ENCODE results near the gene CRIM1. TPM values are rescaled to one million over a fixed set of nuclear protein-coding genes. Genes with fewer than 3 reads are reported as not detected.

Gene CRIM1
- total and polyA plus RNA-seq, 2 of the 8 experiments (the other 6 are each of a cell fraction or from before 2014, with no cell fraction given) = 9.4 to 28.4 TPM

- Histone ChIP-seq H3K4me1 (replicated peaks in 1 of 4; ENCODE audit: control insufficient read depth in 3 of 4, insufficient read depth in 4 of 4, low read length in 3 of 4) (no peaks in the 10 kb centered on the region), H4K5ac (ENCODE audit: insufficient read length, low read depth, low read length) (no peak overlapping the region), H3K36me3 (ENCODE audit: control insufficient read depth in 2 of 4, insufficient read depth in 4 of 4, low read length in 3 of 4) (peaks cover 0 to 40% (median 22%) of the 10 kb centered on the region in 4 experiments; a peak in 7 of 8 replicates), H3K4ac (replicated peaks; ENCODE audit: insufficient read length, low read depth, low read length) (no peak overlapping the region), H2AFZ (ENCODE audit: low read length) (no peak overlapping the region), H3K14ac (ENCODE audit: insufficient read length) (no peak overlapping the region), H3K4me2 (ENCODE audit: insufficient read depth in 1 of 2, low read depth in 2 of 2, low read length in 2 of 2) (no peak overlapping the region), H3K23me2 (ENCODE audit: low read depth, low read length) (no peaks in the 10 kb centered on the region), H2BK120ac (replicated peaks; ENCODE audit: low read depth, low read length) (no peak overlapping the region), H3K79me2 (ENCODE audit: control insufficient read depth in 1 of 2, insufficient read depth in 2 of 2, low read length in 2 of 2) (no peaks in the 10 kb centered on the region), H3K9ac (replicated peaks in 1 of 4; ENCODE audit: extremely low read depth in 1 of 4, low read depth in 3 of 4, low read length in 3 of 4) (no peak overlapping the region), H2BK15ac (ENCODE audit: low read length) (no peak overlapping the region), H4K20me1 (replicated peaks in 1 of 2; ENCODE audit: control insufficient read depth in 1 of 2, insufficient read depth in 2 of 2, low read length in 2 of 2) (no peaks in the 10 kb centered on the region), H3K56ac (replicated peaks; ENCODE audit: insufficient read length, low read depth, low read length) (no peak overlapping the region), H3K4me3 (ENCODE audit: extremely low read depth in 1 of 4, insufficient read depth in 2 of 4, low read depth in 3 of 4, low read length in 4 of 4) (no peak overlapping the region), H3K27ac (ENCODE audit: low read depth, low read length) (no peak overlapping the region), H2AK5ac (ENCODE audit: low read depth, low read length) (no peak overlapping the region), H3K23ac (ENCODE audit: insufficient read length) (no peak overlapping the region), H4K91ac (replicated peaks; ENCODE audit: insufficient read length, low read length) (no peak overlapping the region), H2BK5ac (ENCODE audit: low read depth, low read length) (no peak overlapping the region), H3K9me3 (ENCODE audit: insufficient read depth in 2 of 2, low read depth in 1 of 2, low read length in 1 of 2) (no peaks in the 10 kb centered on the region), H3K18ac (ENCODE audit: extremely low read depth, low read length) (no peak overlapping the region), H3K27me3 (replicated peaks in 1 of 4; ENCODE audit: control insufficient read depth in 3 of 4, extremely low read depth in 1 of 4, insufficient read depth in 3 of 4, low read length in 3 of 4) (no peaks in the 10 kb centered on the region), H3K79me1 (ENCODE audit: low read depth, low read length) (no peaks in the 10 kb centered on the region; the same call in 1 of the 2 replicates), H2BK20ac (ENCODE audit: low read length) (no peak overlapping the region), H4K8ac (ENCODE audit: extremely low read depth, insufficient read depth, low read length) (no peak overlapping the region), H2BK12ac (ENCODE audit: low read depth, low read length) (no peak overlapping the region)
- WGBS, 2 experiments (ENCODE audit: extremely low coverage in 1 of 2, insufficient coverage in 1 of 2, insufficient read length in 1 of 2, insufficient replicate concordance in 2 of 2, low coverage in 1 of 2, low lambda C conversion rate in 2 of 2, missing lambda C conversion rate in 1 of 2) = 90% methylated on average over 4 of the region's 4 CpGs; no CpG with 5 or more reads in 1 of the 2 experiments
- DNase-seq (ENCODE audit: low read depth in 1 of 2, low spot score in 2 of 2) (no peak), FAIRE-seq (no peak)
- POLR2A ChIA-PET (ENCODE audit: partially characterized antibody) = interaction anchor here (0.8 to 1.3 kb wide), 3 partner anchors 12 to 41 kb away, joined by 3 to 6 read pairs (median 4); no protein-coding TSS in a partner anchor
- CTCF ChIA-PET (ENCODE audit: partially characterized antibody) = interaction anchor here (0.6 to 2.0 kb wide), 9 partner anchors 9 to 670 kb away, joined by 3 to 10 read pairs (median 3); no protein-coding TSS in a partner anchor
- no peak for TF ChIP-seq MAX (IDR thresholded peaks at IDR 0.05)
Observed at GRCh38 chr2:36541891-36542595, 186.5 kb downstream of the CRIM1 start.
